Cardiac muscle cell (in vitro differentiated cells and primary cell): Measurements from ENCODE around the gene ARHGEF12. TPM values are rescaled to one million over a fixed set of nuclear protein-coding genes. Genes with fewer than 3 reads are reported as not detected.

Source experiments
- DNase-seq, 2 donors: peaks; one replicate each; pipeline versions ENCODE4 v3.0.0 to v3.0.0-alpha.2; 2010 to 2017; ENCODE audit warnings: low read depth in 1 of 2, low spot score in 1 of 2
- H3K27ac ChIP-seq: fragments of 200-600 bp; sonication (generic); 2 replicates; pipeline ENCODE4 v1.5.1; 2016
- H3K27me3 ChIP-seq: fragments of 200-600 bp; sonication (generic); 2 replicates; pipeline ENCODE4 v1.6.0; 2016; ENCODE audit warnings: control low read depth
- H3K36me3 ChIP-seq: fragments of 200-600 bp; sonication (generic); 2 replicates; pipeline ENCODE4 v1.5.1; 2016; ENCODE audit warnings: control low read depth
- H3K4me1 ChIP-seq: fragments of 200-600 bp; sonication (generic); 2 replicates; pipeline ENCODE4 v1.8.1; 2017; ENCODE audit warnings: low read depth, mild to moderate bottlenecking, mixed run types
- H3K4me3 ChIP-seq: fragments of 200-600 bp; sonication (generic); 2 replicates; pipeline ENCODE4 v1.5.1; 2016; ENCODE audit warnings: mild to moderate bottlenecking
- H3K9me3 ChIP-seq: fragments of 200-600 bp; sonication (generic); 2 replicates; pipeline ENCODE4 v1.5.1; 2017; ENCODE audit warnings: low read depth, mild to moderate bottlenecking, control low read depth
- CTCF ChIP-seq: IDR thresholded peaks from 2 replicates; pipeline ENCODE4 v1.5.1; 2012; ENCODE audit warnings: low read depth, mild to moderate bottlenecking, low read length
- polyA plus RNA-seq: library from polyadenylated mRNA; unstranded; fragments of >200 nt; fragmentation: Nextera tagmentation; extraction: Ambion mirVana; gene quantifications from 2 replicates; pipeline ENCODE4 v1.2.1, GENCODE V29; 2016
- total RNA-seq: library from RNA; depleted of rRNA; stranded (reverse); fragments of >200 nt; gene quantifications from 2 replicates; pipeline ENCODE4 v1.2.3, GENCODE V29; 2016

The ARHGEF12 gene
- total RNA-seq (29.9 and 43.4 TPM in 2 replicates), polyA plus RNA-seq (19.4 and 21.7 TPM in 2 replicates)

- Histone ChIP-seq H3K9me3 (no peaks in the 10 kb centered on the region), H3K36me3 (peaks cover under 1% of the 10 kb centered on the region), H3K4me1 (peaks cover 35% of the 10 kb centered on the region), H3K4me3 (peak within 1 kb of the TSS; percentile 75), H3K27ac (peak within 1 kb of the TSS; percentile 91), H3K27me3 (no peaks in the 10 kb centered on the region)
- peak; percentile 46 for TF ChIP-seq CTCF
- peak; percentile 97 to 99 for DNase-seq
These were observed at the start of gene ARHGEF12 for GRCh38 chr11:120335908-120336640. Gene ARHGEF12, plus strand, starts transcription at chr11:120336413. Its CDS starts 831 bp downstream, at chr11:120337244.

DNA sequence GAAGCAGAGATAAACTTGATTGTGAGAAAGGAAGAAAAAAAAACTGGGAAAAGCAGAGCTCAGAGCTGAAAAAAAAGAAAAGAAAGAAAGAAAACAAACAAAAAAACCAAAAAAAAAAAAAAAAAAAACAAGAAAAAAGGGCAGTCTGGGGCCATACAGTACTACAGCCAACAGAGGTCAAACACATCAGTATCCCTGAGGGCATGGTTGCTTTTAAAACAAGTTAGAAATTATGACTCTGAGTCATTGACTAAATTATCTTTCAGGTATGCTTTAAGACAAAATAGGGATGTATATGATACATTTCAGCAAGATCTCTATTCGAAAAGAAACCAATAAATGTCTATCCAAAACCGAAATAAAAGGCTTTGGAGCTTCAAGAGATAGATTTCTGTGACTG, 48.2 kb upstream of the ARHGEF12 start:
- Histone ChIP-seq H3K4me3 (no peak overlapping the region), H3K27me3 (peaks cover 45% of the 10 kb centered on the region), H3K4me1 (peaks cover 2% of the 10 kb centered on the region), H3K36me3 (no peaks in the 10 kb centered on the region), H3K9me3 (no peaks in the 10 kb centered on the region), H3K27ac (no peak overlapping the region)
- DNase-seq: no peak
- no peak for TF ChIP-seq CTCF

- H3K4me3 ChIP-seq: no peak overlapping the region
- no peaks in the 10 kb centered on the region for H3K9me3 ChIP-seq
- no peak for TF ChIP-seq CTCF
- peaks cover 59% of the 10 kb centered on the region for H3K27me3 ChIP-seq
- H3K27ac ChIP-seq: no peak overlapping the region
- no peak for DNase-seq
- H3K36me3 ChIP-seq: no peaks in the 10 kb centered on the region
- peaks cover 2% of the 10 kb centered on the region for H3K4me1 ChIP-seq
These were observed 46.8 kb upstream of the ARHGEF12 start for GRCh38 chr11:120289426-120289825.

DNA sequence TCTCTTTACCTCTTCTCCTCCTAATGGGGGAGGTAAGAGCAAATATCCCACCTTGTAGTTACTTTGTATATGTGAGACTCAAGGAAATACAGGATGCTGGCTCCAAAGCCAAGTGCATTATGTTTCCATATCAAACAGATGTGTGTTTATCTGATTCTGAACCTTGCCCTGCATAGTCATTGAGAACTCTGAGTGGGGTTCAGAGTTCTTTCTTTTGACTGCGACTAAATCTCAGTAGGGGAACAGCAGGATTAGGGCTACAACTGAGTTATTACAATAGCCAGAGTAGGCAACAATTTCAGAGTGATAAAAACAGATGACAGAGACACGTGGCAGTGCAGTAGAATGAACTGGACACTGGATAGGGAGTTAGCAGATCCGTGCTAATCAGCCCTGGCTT, 45.3 kb upstream of the ARHGEF12 start:
- Histone ChIP-seq H3K9me3 (no peaks in the 10 kb centered on the region), H3K27me3 (peaks cover 69% of the 10 kb centered on the region), H3K27ac (no peak overlapping the region), H3K36me3 (no peaks in the 10 kb centered on the region), H3K4me1 (peaks cover 2% of the 10 kb centered on the region), H3K4me3 (no peak overlapping the region)
- no peak for TF ChIP-seq CTCF
- no peak for DNase-seq

DNA sequence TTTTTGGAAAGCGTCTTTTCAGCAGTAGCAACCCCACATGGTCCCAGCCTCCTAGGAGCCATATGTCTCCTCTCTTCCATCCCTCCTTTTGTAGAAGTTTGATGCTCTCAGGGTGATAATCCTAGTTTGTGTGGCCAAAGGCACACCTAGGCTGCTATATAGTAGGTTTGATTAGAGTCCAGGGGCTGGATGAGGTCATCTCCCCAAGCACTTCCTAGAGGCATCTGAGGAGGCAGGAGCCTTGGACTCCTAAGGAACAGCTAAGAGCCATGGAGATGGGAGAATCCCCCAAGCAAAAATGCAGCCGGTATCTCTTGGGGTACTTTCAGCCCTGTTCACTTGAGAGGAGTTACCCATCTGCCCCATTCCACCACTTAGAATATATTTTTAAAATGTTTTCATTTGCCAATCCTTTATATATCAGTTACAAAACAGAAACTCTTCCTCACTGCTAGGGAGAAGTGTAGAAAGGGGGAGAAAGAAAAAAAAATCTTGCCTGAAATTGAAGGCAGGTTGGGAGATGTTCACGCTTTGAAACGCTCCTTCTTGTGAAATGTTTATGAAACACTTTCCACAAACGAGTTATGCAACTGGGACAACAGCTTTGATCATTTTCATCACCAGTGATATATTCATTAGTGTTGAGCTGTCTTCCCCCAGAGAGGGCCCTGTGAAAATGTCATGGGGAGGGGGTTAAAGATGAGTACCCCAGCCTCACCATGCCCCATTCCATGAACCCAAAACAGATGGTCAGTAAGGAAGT, 43.0 kb upstream of the ARHGEF12 start:
- Histone ChIP-seq H3K4me1 (no peaks in the 10 kb centered on the region), H3K4me3 (no peak overlapping the region), H3K9me3 (no peaks in the 10 kb centered on the region), H3K27me3 (peaks cover 69% of the 10 kb centered on the region), H3K27ac (no peak overlapping the region), H3K36me3 (no peaks in the 10 kb centered on the region)
- DNase-seq: no peak
- no peak for TF ChIP-seq CTCF
